HL-60 (cell line): ENCODE results near the gene GAS6.

Experiments used
- DNase-seq, 2 experiments: peaks; one replicate each; pipeline ENCODE4 v3.0.0-alpha.2; 2010 to 2020; ENCODE audit warnings: low read depth in 1 of 2, low spot score in 1 of 2
- H3K27ac ChIP-seq: fragments of 250-450 bp; sonication (Bioruptor Pico); replicated peaks from 2 replicates; pipeline ENCODE4 v1.5.1; 2020; ENCODE audit warnings: mild to moderate bottlenecking, moderate library complexity
- H3K27me3 ChIP-seq: fragments of 250-450 bp; sonication (Bioruptor Pico); 2 replicates; pipeline ENCODE4 v1.5.1; 2021; ENCODE audit warnings: mild to moderate bottlenecking, moderate library complexity; ENCODE audit not compliant: insufficient read depth, poor library complexity, severe bottlenecking
- H3K4me3 ChIP-seq: replicated peaks from 2 replicates; pipeline ENCODE4 v1.5.1; 2011; ENCODE audit warnings: mild to moderate bottlenecking, control low read depth, low read length; ENCODE audit not compliant: insufficient read depth
- GABPA ChIP-seq: IDR thresholded peaks from 2 replicates; pipeline ENCODE4 v1.6.1; 2012; ENCODE audit warnings: low read depth
- POLR2AphosphoS5 ChIP-seq: IDR thresholded peaks from 2 replicates; pipeline ENCODE4 v1.6.1; 2012; ENCODE audit warnings: low read depth
- SPI1 ChIP-seq: IDR thresholded peaks from 2 replicates; pipeline ENCODE4 v1.6.1; 2012; ENCODE audit warnings: low read depth, mild to moderate bottlenecking, borderline replicate concordance
- TF ChIP-seq, protein P1 (sequence below): IDR thresholded peaks from 2 replicates; pipeline ENCODE4 v1.6.1; 2012; ENCODE audit warnings: low read depth; ENCODE audit not compliant: insufficient replicate concordance
- TF ChIP-seq, protein P2 (sequence below): IDR thresholded peaks from one replicate; pipeline ENCODE4 v1.5.1; 2011; ENCODE audit warnings: low read length, control low read depth, inconsistent platforms; ENCODE audit not compliant: insufficient read depth

The GAS6 gene

DNA sequence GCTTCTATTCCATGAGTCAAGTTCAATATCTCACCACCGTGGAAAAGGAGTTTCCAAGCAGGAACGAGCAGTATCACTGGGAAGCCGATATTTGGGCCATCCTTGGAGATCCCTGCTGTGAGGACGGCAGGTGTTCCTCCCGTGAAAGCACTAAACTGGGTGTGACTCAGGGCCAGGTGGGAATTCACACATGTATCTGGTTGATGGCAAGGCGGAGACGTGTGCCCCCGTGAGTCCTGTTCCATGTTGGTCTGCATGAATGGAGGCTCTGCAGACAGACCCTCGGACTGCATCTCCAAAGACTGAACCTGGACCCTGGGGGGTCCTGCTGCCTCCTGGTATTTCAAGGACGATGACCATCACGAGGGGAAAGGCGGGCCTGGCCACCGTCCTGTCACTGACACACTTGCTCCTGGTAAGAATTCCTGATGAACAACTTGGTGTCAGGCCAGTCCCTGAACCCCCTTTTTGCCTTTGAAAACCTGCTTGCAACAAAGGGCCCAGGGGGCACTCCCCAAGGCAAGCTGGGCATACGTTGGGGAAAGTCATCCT is 22.8 kb upstream of the GAS6 start:
- DNase-seq: no peak
- Histone ChIP-seq H3K27ac (no peak overlapping the region), H3K4me3 (no peak overlapping the region), H3K27me3 (no peaks in the 10 kb centered on the region)
- TF ChIP-seq POLR2AphosphoS5: no peak
- TF ChIP-seq, protein P1, sequence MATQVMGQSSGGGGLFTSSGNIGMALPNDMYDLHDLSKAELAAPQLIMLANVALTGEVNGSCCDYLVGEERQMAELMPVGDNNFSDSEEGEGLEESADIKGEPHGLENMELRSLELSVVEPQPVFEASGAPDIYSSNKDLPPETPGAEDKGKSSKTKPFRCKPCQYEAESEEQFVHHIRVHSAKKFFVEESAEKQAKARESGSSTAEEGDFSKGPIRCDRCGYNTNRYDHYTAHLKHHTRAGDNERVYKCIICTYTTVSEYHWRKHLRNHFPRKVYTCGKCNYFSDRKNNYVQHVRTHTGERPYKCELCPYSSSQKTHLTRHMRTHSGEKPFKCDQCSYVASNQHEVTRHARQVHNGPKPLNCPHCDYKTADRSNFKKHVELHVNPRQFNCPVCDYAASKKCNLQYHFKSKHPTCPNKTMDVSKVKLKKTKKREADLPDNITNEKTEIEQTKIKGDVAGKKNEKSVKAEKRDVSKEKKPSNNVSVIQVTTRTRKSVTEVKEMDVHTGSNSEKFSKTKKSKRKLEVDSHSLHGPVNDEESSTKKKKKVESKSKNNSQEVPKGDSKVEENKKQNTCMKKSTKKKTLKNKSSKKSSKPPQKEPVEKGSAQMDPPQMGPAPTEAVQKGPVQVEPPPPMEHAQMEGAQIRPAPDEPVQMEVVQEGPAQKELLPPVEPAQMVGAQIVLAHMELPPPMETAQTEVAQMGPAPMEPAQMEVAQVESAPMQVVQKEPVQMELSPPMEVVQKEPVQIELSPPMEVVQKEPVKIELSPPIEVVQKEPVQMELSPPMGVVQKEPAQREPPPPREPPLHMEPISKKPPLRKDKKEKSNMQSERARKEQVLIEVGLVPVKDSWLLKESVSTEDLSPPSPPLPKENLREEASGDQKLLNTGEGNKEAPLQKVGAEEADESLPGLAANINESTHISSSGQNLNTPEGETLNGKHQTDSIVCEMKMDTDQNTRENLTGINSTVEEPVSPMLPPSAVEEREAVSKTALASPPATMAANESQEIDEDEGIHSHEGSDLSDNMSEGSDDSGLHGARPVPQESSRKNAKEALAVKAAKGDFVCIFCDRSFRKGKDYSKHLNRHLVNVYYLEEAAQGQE: no peak
- no peak for TF ChIP-seq SPI1
- TF ChIP-seq, protein P2, sequence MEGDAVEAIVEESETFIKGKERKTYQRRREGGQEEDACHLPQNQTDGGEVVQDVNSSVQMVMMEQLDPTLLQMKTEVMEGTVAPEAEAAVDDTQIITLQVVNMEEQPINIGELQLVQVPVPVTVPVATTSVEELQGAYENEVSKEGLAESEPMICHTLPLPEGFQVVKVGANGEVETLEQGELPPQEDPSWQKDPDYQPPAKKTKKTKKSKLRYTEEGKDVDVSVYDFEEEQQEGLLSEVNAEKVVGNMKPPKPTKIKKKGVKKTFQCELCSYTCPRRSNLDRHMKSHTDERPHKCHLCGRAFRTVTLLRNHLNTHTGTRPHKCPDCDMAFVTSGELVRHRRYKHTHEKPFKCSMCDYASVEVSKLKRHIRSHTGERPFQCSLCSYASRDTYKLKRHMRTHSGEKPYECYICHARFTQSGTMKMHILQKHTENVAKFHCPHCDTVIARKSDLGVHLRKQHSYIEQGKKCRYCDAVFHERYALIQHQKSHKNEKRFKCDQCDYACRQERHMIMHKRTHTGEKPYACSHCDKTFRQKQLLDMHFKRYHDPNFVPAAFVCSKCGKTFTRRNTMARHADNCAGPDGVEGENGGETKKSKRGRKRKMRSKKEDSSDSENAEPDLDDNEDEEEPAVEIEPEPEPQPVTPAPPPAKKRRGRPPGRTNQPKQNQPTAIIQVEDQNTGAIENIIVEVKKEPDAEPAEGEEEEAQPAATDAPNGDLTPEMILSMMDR: no peak
- TF ChIP-seq GABPA: no peak

DNA sequence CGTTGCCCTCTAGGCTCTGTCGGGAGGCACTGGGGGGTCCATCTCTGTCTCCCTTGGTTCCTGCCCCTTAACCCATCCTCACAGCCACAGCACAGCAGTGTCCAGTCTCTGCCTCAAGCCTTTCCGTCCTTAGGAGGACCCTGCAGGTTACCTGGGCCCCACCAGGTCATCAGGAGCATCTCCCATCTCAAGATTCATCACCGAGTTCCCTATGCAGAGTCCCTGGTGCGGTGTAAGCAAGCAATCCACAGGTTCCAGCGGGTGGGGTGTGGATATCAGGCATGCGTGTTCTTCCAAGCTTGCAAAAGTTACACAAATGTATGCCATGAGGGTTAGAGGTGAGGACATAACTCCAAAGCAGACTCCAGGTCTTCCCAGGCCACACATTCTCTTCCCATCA is 20.9 kb upstream of the GAS6 start:
- H3K4me3 ChIP-seq: no peak overlapping the region
- no peak for DNase-seq
- TF ChIP-seq POLR2AphosphoS5 (no peak), GABPA (no peak), SPI1 (no peak)
- TF ChIP-seq, protein P1: no peak
- TF ChIP-seq, protein P2: no peak
- no peaks in the 10 kb centered on the region for H3K27me3 ChIP-seq
- H3K27ac ChIP-seq: no peak overlapping the region

DNA sequence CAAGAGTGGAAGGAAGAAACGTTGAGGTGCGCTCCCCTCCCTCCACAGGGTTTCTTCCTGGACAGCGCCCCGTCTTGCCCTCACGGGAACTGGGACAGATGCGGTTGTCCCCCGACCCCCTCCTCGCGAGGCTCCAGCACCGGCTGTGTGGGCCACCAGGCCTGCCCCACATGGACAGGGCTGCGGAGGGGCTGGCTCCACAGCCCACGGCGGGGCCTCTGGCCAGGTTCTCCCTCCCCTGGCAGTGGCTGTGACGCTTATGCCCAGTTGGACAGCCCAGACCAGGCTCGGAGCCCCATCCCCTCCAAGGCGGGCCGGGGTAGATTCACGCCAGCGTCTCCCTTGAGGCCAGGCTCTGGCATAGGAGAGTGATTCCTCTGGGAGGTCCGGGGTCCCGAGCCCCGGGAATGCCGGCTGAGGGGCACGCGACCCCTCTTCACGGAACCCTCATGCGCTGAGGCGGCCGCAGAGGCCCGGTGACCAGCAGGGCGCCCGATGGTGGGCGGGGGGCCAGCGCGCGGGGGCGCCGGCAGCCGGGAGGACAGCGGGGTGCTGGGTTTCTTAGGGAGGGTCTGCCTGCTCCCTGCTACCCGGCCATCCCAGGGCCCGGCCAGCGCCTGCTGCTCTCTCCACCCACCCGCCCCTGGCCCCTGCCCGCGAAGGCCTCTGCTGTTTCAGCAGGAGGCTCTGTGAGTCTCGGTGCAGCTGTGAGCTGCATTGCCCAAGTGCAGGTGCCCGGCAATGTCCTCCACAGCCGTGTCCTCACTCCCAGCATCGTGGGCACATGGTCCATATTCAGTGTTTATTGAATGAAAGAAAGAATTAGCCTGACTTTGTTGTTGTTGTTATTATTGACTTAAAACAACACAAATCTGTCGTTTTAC is 20.3 kb upstream of the GAS6 start:
- DNase-seq: no peak
- H3K27me3 ChIP-seq: peaks cover 4% of the 10 kb centered on the region
- H3K4me3 ChIP-seq: no peak overlapping the region
- H3K27ac ChIP-seq: no peak overlapping the region
- TF ChIP-seq POLR2AphosphoS5 (no peak), SPI1 (no peak), GABPA (no peak)
- TF ChIP-seq, protein P1: no peak
- TF ChIP-seq, protein P2: no peak
